ENCODE measurements around the gene BABAM2.

- TF ChIP-seq CTCF (conservative IDR thresholded peaks at IDR 0.05; ENCODE audit: low read depth, low read length) (no peak), EZH2 (IDR thresholded peaks at IDR 0.05; ENCODE audit: low read length, unreplicated experiment) (no peak), EZH2phosphoT487 (IDR thresholded peaks at IDR 0.05; ENCODE audit: borderline replicate concordance, low read length) (no peak)
Measured at GRCh38 chr2:27972311-27972710, 81.8 kb downstream of the BABAM2 start.

Measured in PC-3 (cell line).